ENCODE results near the gene SLC35C1. TPM values are rescaled to one million over a fixed set of nuclear protein-coding genes. Genes with fewer than 3 reads are reported as not detected.

Gene SLC35C1
- total and polyA plus RNA-seq, 9 of the 15 experiments (the other 6 are each of a cell fraction or from before 2014, with no cell fraction given): 0.65 to 13.1 (median 2.4) TPM

DNA sequence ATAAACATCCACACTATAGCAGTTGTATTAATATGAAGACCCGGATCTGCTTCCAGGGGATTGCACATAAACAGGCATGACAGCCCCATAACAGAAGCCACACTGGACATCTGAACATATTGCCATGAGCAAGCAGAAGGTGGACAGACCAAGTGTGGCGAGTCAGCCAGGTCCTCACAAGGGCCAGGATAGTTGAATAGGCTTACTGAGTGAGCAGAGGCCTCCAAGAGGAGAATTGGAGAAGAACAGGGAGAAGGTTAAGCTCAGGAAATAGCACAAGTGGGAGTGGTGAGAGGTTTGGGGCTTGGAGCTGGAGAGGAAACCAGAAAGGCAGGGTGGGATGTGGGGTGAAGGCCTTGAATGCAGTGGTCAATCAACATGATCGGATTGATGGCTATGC is 10.8 kb downstream of the SLC35C1 start:
- in situ Hi-C loops (cut with MboI) (no loop called here), intact Hi-C loops (cut with micrococcal nuclease) (no loop called here)
- H4K20me1 ChIP-seq (replicated peaks; ENCODE audit: control insufficient read depth, insufficient read depth, low read length): no peaks in the 10 kb centered on the region
- peak; percentile 79 for ATAC-seq
- no peaks in the 10 kb centered on the region for H3K9me3 ChIP-seq (replicated peaks; ENCODE audit: control insufficient read depth, insufficient read depth, low read depth, low read length)
- no peaks in the 10 kb centered on the region for H3K27me3 ChIP-seq (ENCODE audit: control insufficient read depth in 2 of 2, insufficient read depth in 2 of 2, low read length in 2 of 2)
- 21% methylated on average over 3 of the region's 3 CpGs for WGBS (ENCODE audit: insufficient coverage, low coverage, missing lambda C conversion rate)
- H3K4me3 ChIP-seq: no peak overlapping the region
- FAIRE-seq: peak; percentile 81
- no TSS peak for BruUV-seq (replicated peaks)
- TF ChIP-seq, protein P1, sequence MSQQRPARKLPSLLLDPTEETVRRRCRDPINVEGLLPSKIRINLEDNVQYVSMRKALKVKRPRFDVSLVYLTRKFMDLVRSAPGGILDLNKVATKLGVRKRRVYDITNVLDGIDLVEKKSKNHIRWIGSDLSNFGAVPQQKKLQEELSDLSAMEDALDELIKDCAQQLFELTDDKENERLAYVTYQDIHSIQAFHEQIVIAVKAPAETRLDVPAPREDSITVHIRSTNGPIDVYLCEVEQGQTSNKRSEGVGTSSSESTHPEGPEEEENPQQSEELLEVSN (IDR thresholded peaks at IDR 0.05; ENCODE audit: borderline replicate concordance in 1 of 2, extremely low read depth in 1 of 2, insufficient read depth in 1 of 2, insufficient read length in 1 of 2, low read depth in 1 of 2, low read length in 1 of 2, poor library complexity in 1 of 2, severe bottlenecking in 1 of 2): no peak
- TF ChIP-seq ZNF778 (CRISPR knock-in tag; IDR thresholded peaks at IDR 0.05): no peak
- no peak for TF ChIP-seq KLF13 (tag; IDR thresholded peaks at IDR 0.05; ENCODE audit: borderline replicate concordance, low read depth)
- TF ChIP-seq FOXK2 (conservative IDR thresholded peaks at IDR 0.05 in 1 of 2, IDR thresholded peaks at IDR 0.05 in 1 of 2; ENCODE audit: low read depth in 2 of 2): no peak
- no peak for TF ChIP-seq GABPB1 (CRISPR knock-in tag; IDR thresholded peaks at IDR 0.05)
- no peak for TF ChIP-seq ZNF584 (CRISPR knock-in tag; IDR thresholded peaks at IDR 0.05; ENCODE audit: low read depth)
- TF ChIP-seq, protein P2, sequence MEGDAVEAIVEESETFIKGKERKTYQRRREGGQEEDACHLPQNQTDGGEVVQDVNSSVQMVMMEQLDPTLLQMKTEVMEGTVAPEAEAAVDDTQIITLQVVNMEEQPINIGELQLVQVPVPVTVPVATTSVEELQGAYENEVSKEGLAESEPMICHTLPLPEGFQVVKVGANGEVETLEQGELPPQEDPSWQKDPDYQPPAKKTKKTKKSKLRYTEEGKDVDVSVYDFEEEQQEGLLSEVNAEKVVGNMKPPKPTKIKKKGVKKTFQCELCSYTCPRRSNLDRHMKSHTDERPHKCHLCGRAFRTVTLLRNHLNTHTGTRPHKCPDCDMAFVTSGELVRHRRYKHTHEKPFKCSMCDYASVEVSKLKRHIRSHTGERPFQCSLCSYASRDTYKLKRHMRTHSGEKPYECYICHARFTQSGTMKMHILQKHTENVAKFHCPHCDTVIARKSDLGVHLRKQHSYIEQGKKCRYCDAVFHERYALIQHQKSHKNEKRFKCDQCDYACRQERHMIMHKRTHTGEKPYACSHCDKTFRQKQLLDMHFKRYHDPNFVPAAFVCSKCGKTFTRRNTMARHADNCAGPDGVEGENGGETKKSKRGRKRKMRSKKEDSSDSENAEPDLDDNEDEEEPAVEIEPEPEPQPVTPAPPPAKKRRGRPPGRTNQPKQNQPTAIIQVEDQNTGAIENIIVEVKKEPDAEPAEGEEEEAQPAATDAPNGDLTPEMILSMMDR (IDR thresholded peaks at IDR 0.05 in 2 of 3, conservative IDR thresholded peaks at IDR 0.05 in 1 of 3; ENCODE audit: insufficient read depth in 2 of 3, low read depth in 1 of 3, low read length in 3 of 3): 0 out of 6 replicates have a peak, but pooled peaks of 2 of the 3 experiments have one; percentile 10 to 16
- ChIA-PET CTCF (ENCODE audit: low intra/inter-chr PET ratio) (interaction anchor here (0.7 kb wide), 1 partner anchor 43 kb away, joined by 3 read pairs; no protein-coding TSS in a partner anchor), POLR2A (interaction anchor here (0.7 to 0.9 kb wide), 3 partner anchors 10 to 263 kb away, joined by 3 to 4 read pairs (median 3); no protein-coding TSS in a partner anchor)
- peak; percentile 38 to 56 (median 54) for DNase-seq (ENCODE audit: extremely low read depth in 1 of 4, low spot score in 3 of 4)
- no peak overlapping the region for H3K27ac ChIP-seq (ENCODE audit: extremely low read depth, low read depth, low read length)
- no peak overlapping the region for H3K9ac ChIP-seq (ENCODE audit: insufficient read depth in 1 of 2, low read depth in 2 of 2, low read length in 2 of 2)
- H3K79me2 ChIP-seq (ENCODE audit: control insufficient read depth, insufficient read depth, low read length): no peaks in the 10 kb centered on the region
- H3K4me2 ChIP-seq (ENCODE audit: insufficient read depth, low read length): no peak overlapping the region
- H3K36me3 ChIP-seq (ENCODE audit: control insufficient read depth, insufficient read depth, low read length): peaks cover 19% of the 10 kb centered on the region; the same call in 1 of the 3 replicates
- H3K9me1 ChIP-seq (ENCODE audit: control insufficient read depth, insufficient read depth, low read length): no peaks in the 10 kb centered on the region
- no peak overlapping the region for H2AFZ ChIP-seq (ENCODE audit: low read depth, low read length)
- H3K4me1 ChIP-seq (replicated peaks in 1 of 2; ENCODE audit: control insufficient read depth in 2 of 2, insufficient read depth in 2 of 2, low read length in 2 of 2): peaks cover 0 to 6% of the 10 kb centered on the region in 2 experiments; a peak in 2 of 5 replicates

All from K562 (cell line).